Measurements from ENCODE around the gene MYO7B.

The MYO7B gene

DNA sequence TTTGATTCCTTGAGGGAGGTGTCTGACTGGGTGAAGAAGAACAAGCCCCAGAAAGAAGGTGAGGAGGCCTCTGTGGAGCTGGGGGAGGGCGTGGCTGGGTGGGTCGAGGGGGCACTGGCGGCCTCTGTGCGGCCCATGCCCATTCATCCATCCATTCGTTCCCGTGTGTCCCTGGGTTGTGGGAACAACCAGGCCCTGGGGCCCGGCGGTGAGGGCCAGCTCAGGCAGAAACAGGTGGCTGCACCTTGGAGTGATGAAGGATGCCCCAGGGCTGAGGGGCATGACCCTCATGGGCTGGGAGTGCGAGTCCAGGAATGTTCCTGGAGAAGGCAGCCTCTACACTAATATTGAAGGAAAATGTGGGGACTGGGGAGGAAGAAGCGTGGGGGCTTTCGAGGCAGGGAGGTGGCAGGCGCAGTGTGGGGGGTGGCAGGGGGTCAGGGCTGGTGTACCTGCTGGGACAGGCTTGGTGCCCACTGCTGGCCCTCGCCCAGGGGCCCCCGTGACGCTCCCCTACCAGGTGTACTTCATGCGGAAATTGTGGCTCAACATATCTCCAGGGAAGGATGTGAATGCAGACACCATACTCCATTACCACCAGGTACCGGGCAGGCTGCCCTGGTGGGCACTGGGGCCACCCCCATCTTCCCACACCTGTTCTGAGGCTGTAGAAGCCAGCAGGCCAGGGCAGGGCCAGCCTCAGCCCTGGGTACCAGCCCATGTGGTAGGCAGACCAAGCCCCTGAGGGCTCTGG is 99.3 kb downstream of the MYO7B start:
- Histone ChIP-seq H4K20me1 (ENCODE audit: insufficient read depth, low read length) (no peaks in the 10 kb centered on the region), H3F3A (ENCODE audit: insufficient read depth, low read length) (no peaks in the 10 kb centered on the region), H2AFZ (ENCODE audit: low read length) (no peak overlapping the region), H3K36me3 (ENCODE audit: insufficient read depth, low read length) (no peaks in the 10 kb centered on the region), H3K9me2 (ENCODE audit: low read depth, low read length) (no peaks in the 10 kb centered on the region), H3K9me3 (ENCODE audit: low read length) (no peaks in the 10 kb centered on the region), H3K79me2 (ENCODE audit: insufficient read depth, low read length) (no peaks in the 10 kb centered on the region), H3K27ac (ENCODE audit: low read depth, low read length, poor library complexity, severe bottlenecking) (no peak overlapping the region), H3K4me2 (ENCODE audit: low read length) (no peak overlapping the region), H3K4me3 (ENCODE audit: low read depth, low read length, poor library complexity, severe bottlenecking) (no peak overlapping the region), H3K9ac (ENCODE audit: low read length) (no peak overlapping the region), H3K27me3 (ENCODE audit: insufficient read depth, low read length) (peaks cover 10% of the 10 kb centered on the region; the same call in 1 of the 2 replicates), H3K4me1 (ENCODE audit: insufficient read depth, low read length, severe bottlenecking) (peaks cover under 1% of the 10 kb centered on the region)
- TF ChIP-seq, protein P1, sequence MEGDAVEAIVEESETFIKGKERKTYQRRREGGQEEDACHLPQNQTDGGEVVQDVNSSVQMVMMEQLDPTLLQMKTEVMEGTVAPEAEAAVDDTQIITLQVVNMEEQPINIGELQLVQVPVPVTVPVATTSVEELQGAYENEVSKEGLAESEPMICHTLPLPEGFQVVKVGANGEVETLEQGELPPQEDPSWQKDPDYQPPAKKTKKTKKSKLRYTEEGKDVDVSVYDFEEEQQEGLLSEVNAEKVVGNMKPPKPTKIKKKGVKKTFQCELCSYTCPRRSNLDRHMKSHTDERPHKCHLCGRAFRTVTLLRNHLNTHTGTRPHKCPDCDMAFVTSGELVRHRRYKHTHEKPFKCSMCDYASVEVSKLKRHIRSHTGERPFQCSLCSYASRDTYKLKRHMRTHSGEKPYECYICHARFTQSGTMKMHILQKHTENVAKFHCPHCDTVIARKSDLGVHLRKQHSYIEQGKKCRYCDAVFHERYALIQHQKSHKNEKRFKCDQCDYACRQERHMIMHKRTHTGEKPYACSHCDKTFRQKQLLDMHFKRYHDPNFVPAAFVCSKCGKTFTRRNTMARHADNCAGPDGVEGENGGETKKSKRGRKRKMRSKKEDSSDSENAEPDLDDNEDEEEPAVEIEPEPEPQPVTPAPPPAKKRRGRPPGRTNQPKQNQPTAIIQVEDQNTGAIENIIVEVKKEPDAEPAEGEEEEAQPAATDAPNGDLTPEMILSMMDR (IDR thresholded peaks at IDR 0.05; ENCODE audit: low read length) = no peak
- no peak for TF ChIP-seq EZH2 (IDR thresholded peaks at IDR 0.05; ENCODE audit: borderline replicate concordance, low read length)

GRCh38 chr2:127635380-127636237 is 100.1 kb downstream of the MYO7B start:
- Histone ChIP-seq H3K9me2 (ENCODE audit: low read depth, low read length) (no peaks in the 10 kb centered on the region), H3K27me3 (ENCODE audit: insufficient read depth, low read length) (peaks cover 10% of the 10 kb centered on the region; the same call in 1 of the 2 replicates), H3K4me1 (ENCODE audit: insufficient read depth, low read length, severe bottlenecking) (peaks cover 7% of the 10 kb centered on the region), H3K4me3 (ENCODE audit: low read depth, low read length, poor library complexity, severe bottlenecking) (no peak overlapping the region), H2AFZ (ENCODE audit: low read length) (no peak overlapping the region), H3K4me2 (ENCODE audit: low read length) (no peak overlapping the region), H3K27ac (ENCODE audit: low read depth, low read length, poor library complexity, severe bottlenecking) (no peak overlapping the region), H3K36me3 (ENCODE audit: insufficient read depth, low read length) (no peaks in the 10 kb centered on the region), H3K9ac (ENCODE audit: low read length) (no peak overlapping the region), H3K9me3 (ENCODE audit: low read length) (no peaks in the 10 kb centered on the region), H3F3A (ENCODE audit: insufficient read depth, low read length) (no peaks in the 10 kb centered on the region), H4K20me1 (ENCODE audit: insufficient read depth, low read length) (no peaks in the 10 kb centered on the region), H3K79me2 (ENCODE audit: insufficient read depth, low read length) (no peaks in the 10 kb centered on the region)
- TF ChIP-seq EZH2 (IDR thresholded peaks at IDR 0.05; ENCODE audit: borderline replicate concordance, low read length) = no peak
- TF ChIP-seq, protein P1 (IDR thresholded peaks at IDR 0.05; ENCODE audit: low read length) = no peak

GRCh38 chr2:127636248-127637235 is 101.1 kb downstream of the MYO7B start:
- peaks cover 10% of the 10 kb centered on the region; the same call in 1 of the 2 replicates for H3K27me3 ChIP-seq (ENCODE audit: insufficient read depth, low read length)
- no peak for TF ChIP-seq EZH2 (IDR thresholded peaks at IDR 0.05; ENCODE audit: borderline replicate concordance, low read length)
- TF ChIP-seq, protein P1 (IDR thresholded peaks at IDR 0.05; ENCODE audit: low read length) = no peak
- no peaks in the 10 kb centered on the region for H3K9me3 ChIP-seq (ENCODE audit: low read length)
- H2AFZ ChIP-seq (ENCODE audit: low read length) = no peak overlapping the region
- H3K9ac ChIP-seq (ENCODE audit: low read length) = no peak overlapping the region
- H3K4me2 ChIP-seq (ENCODE audit: low read length) = no peak overlapping the region
- H3K27ac ChIP-seq (ENCODE audit: low read depth, low read length, poor library complexity, severe bottlenecking) = no peak overlapping the region
- peaks cover 7% of the 10 kb centered on the region for H3K4me1 ChIP-seq (ENCODE audit: insufficient read depth, low read length, severe bottlenecking)
- no peaks in the 10 kb centered on the region for H3K9me2 ChIP-seq (ENCODE audit: low read depth, low read length)
- H3K4me3 ChIP-seq (ENCODE audit: low read depth, low read length, poor library complexity, severe bottlenecking) = no peak overlapping the region
- no peaks in the 10 kb centered on the region for H3K36me3 ChIP-seq (ENCODE audit: insufficient read depth, low read length)
- H4K20me1 ChIP-seq (ENCODE audit: insufficient read depth, low read length) = no peaks in the 10 kb centered on the region
- H3F3A ChIP-seq (ENCODE audit: insufficient read depth, low read length) = no peaks in the 10 kb centered on the region
- H3K79me2 ChIP-seq (ENCODE audit: insufficient read depth, low read length) = no peaks in the 10 kb centered on the region

Data from OCI-LY1 (cell line).